ENCODE data around the gene PIWIL1.

The PIWIL1 gene

GRCh38 chr12:130303781-130304180 lies 33.9 kb upstream of the PIWIL1 start:
- H3K79me2 ChIP-seq (ENCODE audit: insufficient read depth, low read length): no peaks in the 10 kb centered on the region
- H3K4me3 ChIP-seq (ENCODE audit: low read depth in 1 of 2, low read length in 2 of 2): no peak overlapping the region
- no peak overlapping the region for H2AFZ ChIP-seq (ENCODE audit: low read depth, low read length)
- H3K27me3 ChIP-seq (ENCODE audit: insufficient read depth, low read length, poor library complexity): no peaks in the 10 kb centered on the region
- TF ChIP-seq CTCF (IDR thresholded peaks at IDR 0.05; ENCODE audit: borderline replicate concordance, extremely low read depth, low read length, poor library complexity, severe bottlenecking) (no peak), EZH2 (IDR thresholded peaks at IDR 0.05; ENCODE audit: borderline replicate concordance, low read depth, low read length, severe bottlenecking) (no peak)
- DNase-seq: no peak
- H3K36me3 ChIP-seq (ENCODE audit: insufficient read depth, low read length): no peaks in the 10 kb centered on the region
- no peak for ATAC-seq (ENCODE audit: insufficient read depth, low read depth)
- no peak overlapping the region for H3K9ac ChIP-seq (ENCODE audit: low read depth, low read length)
- no peak overlapping the region for H3K27ac ChIP-seq (ENCODE audit: low read length)
- no peaks in the 10 kb centered on the region for H4K20me1 ChIP-seq (ENCODE audit: insufficient read depth, low read length)
- no peaks in the 10 kb centered on the region for H3K9me3 ChIP-seq (ENCODE audit: insufficient read depth, low read length, severe bottlenecking)
- H3K4me1 ChIP-seq (ENCODE audit: insufficient read depth, low read length): no peaks in the 10 kb centered on the region
- no peak overlapping the region for H3K4me2 ChIP-seq (ENCODE audit: insufficient read depth, low read length)

GRCh38 chr12:130307859-130308258 lies 29.8 kb upstream of the PIWIL1 start:
- Histone ChIP-seq H3K36me3 (ENCODE audit: insufficient read depth, low read length) (no peaks in the 10 kb centered on the region), H3K9me3 (ENCODE audit: insufficient read depth, low read length, severe bottlenecking) (no peaks in the 10 kb centered on the region), H2AFZ (ENCODE audit: low read depth, low read length) (no peak overlapping the region), H3K4me1 (ENCODE audit: insufficient read depth, low read length) (no peaks in the 10 kb centered on the region), H4K20me1 (ENCODE audit: insufficient read depth, low read length) (no peaks in the 10 kb centered on the region), H3K79me2 (ENCODE audit: insufficient read depth, low read length) (no peaks in the 10 kb centered on the region), H3K4me3 (ENCODE audit: low read depth in 1 of 2, low read length in 2 of 2) (no peak overlapping the region), H3K27me3 (ENCODE audit: insufficient read depth, low read length, poor library complexity) (no peaks in the 10 kb centered on the region), H3K4me2 (ENCODE audit: insufficient read depth, low read length) (no peak overlapping the region), H3K9ac (ENCODE audit: low read depth, low read length) (no peak overlapping the region), H3K27ac (ENCODE audit: low read length) (no peak overlapping the region)
- TF ChIP-seq EZH2 (IDR thresholded peaks at IDR 0.05; ENCODE audit: borderline replicate concordance, low read depth, low read length, severe bottlenecking) (no peak), CTCF (IDR thresholded peaks at IDR 0.05; ENCODE audit: borderline replicate concordance, extremely low read depth, low read length, poor library complexity, severe bottlenecking) (no peak)
- ATAC-seq (ENCODE audit: insufficient read depth, low read depth) (no peak), DNase-seq (no peak)

GRCh38 chr12:130308393-130308792 lies 29.3 kb upstream of the PIWIL1 start:
- TF ChIP-seq EZH2 (IDR thresholded peaks at IDR 0.05; ENCODE audit: borderline replicate concordance, low read depth, low read length, severe bottlenecking) (no peak), CTCF (IDR thresholded peaks at IDR 0.05; ENCODE audit: borderline replicate concordance, extremely low read depth, low read length, poor library complexity, severe bottlenecking) (no peak)
- H3K36me3 ChIP-seq (ENCODE audit: insufficient read depth, low read length): no peaks in the 10 kb centered on the region
- no peaks in the 10 kb centered on the region for H3K4me1 ChIP-seq (ENCODE audit: insufficient read depth, low read length)

GRCh38 chr12:130316251-130316650 lies 21.4 kb upstream of the PIWIL1 start:
- Histone ChIP-seq H3K4me1 (ENCODE audit: insufficient read depth, low read length) (no peaks in the 10 kb centered on the region; the same call in 1 of the 2 replicates), H3K9me3 (ENCODE audit: insufficient read depth, low read length, severe bottlenecking) (peaks cover 6% of the 10 kb centered on the region), H2AFZ (ENCODE audit: low read depth, low read length) (no peak overlapping the region), H3K9ac (ENCODE audit: low read depth, low read length) (no peak overlapping the region), H3K4me3 (ENCODE audit: low read depth in 1 of 2, low read length in 2 of 2) (no peak overlapping the region), H4K20me1 (ENCODE audit: insufficient read depth, low read length) (no peaks in the 10 kb centered on the region), H3K4me2 (ENCODE audit: insufficient read depth, low read length) (0 out of 2 replicates have a peak overlapping the region, but pooled peaks have one; percentile 4), H3K27ac (ENCODE audit: low read length) (no peak overlapping the region; the same call in 1 of the 2 replicates), H3K27me3 (ENCODE audit: insufficient read depth, low read length, poor library complexity) (no peaks in the 10 kb centered on the region), H3K36me3 (ENCODE audit: insufficient read depth, low read length) (no peaks in the 10 kb centered on the region), H3K79me2 (ENCODE audit: insufficient read depth, low read length) (no peaks in the 10 kb centered on the region)
- no peak for ATAC-seq (ENCODE audit: insufficient read depth, low read depth)
- DNase-seq: peak; percentile 73
- no peak for TF ChIP-seq CTCF (IDR thresholded peaks at IDR 0.05; ENCODE audit: borderline replicate concordance, extremely low read depth, low read length, poor library complexity, severe bottlenecking)
- TF ChIP-seq EZH2 (IDR thresholded peaks at IDR 0.05; ENCODE audit: borderline replicate concordance, low read depth, low read length, severe bottlenecking): no peak

More at GRCh38 chr12:130308393-130308792, 29.3 kb upstream of the PIWIL1 start:
- Histone ChIP-seq H3K27me3 (ENCODE audit: insufficient read depth, low read length, poor library complexity) (no peaks in the 10 kb centered on the region), H3K4me2 (ENCODE audit: insufficient read depth, low read length) (no peak overlapping the region), H3K79me2 (ENCODE audit: insufficient read depth, low read length) (no peaks in the 10 kb centered on the region), H4K20me1 (ENCODE audit: insufficient read depth, low read length) (no peaks in the 10 kb centered on the region), H3K4me3 (ENCODE audit: low read depth in 1 of 2, low read length in 2 of 2) (no peak overlapping the region), H3K27ac (ENCODE audit: low read length) (no peak overlapping the region), H2AFZ (ENCODE audit: low read depth, low read length) (no peak overlapping the region), H3K9ac (ENCODE audit: low read depth, low read length) (no peak overlapping the region), H3K9me3 (ENCODE audit: insufficient read depth, low read length, severe bottlenecking) (no peaks in the 10 kb centered on the region)
- no peak for ATAC-seq (ENCODE audit: insufficient read depth, low read depth)
- DNase-seq: no peak
